T-helper 2 cell treated with Interferon-gamma antibody and Interleukin-4, amounts not matched to agents 100 ng/mL and 5 ng/mL, for 36 hours (primary cell): ENCODE data around the gene DCAKD. TPM values are rescaled to one million over a fixed set of nuclear protein-coding genes. Genes with fewer than 3 reads are reported as not detected.

Experiments
- intact Hi-C: fragments of 100-400 bp; cut with micrococcal nuclease; formaldehyde crosslinking; loops from one replicate; pipeline ENCODE4 v1.15.1; 2023
- total RNA-seq: library from RNA; stranded (reverse); gene quantifications from 2 replicates; pipeline ENCODE4 v1.2.3, GENCODE V29; 2022

Gene DCAKD
- total RNA-seq, 1 donor from 2014 or later: 28.6 TPM

GRCh38 chr17:45005700-45006099 is 45.7 kb downstream of the DCAKD start:
- intact Hi-C loops: no loop called here

GRCh38 chr17:45004388-45004787 is 47.0 kb downstream of the DCAKD start:
- intact Hi-C loops: no loop called here

- intact Hi-C loops: no loop called here
Observed at GRCh38 chr17:45003877-45004276, 47.6 kb downstream of the DCAKD start.

- intact Hi-C loops: no loop called here
Observed at GRCh38 chr17:45001310-45001709, 50.1 kb downstream of the DCAKD start.

GRCh38 chr17:44999433-44999832 is 52.0 kb downstream of the DCAKD start:
- intact Hi-C loops: no loop called here

- intact Hi-C loops: no loop called here
Observed at GRCh38 chr17:44998646-44999045, 52.8 kb downstream of the DCAKD start.

- intact Hi-C loops: no loop called here
Observed at GRCh38 chr17:44997733-44998520, 53.5 kb downstream of the DCAKD start.

GRCh38 chr17:44996304-44996703 is 55.1 kb downstream of the DCAKD start:
- intact Hi-C loops: no loop called here

- intact Hi-C loops: no loop called here
Observed at GRCh38 chr17:44995436-44996001, 55.9 kb downstream of the DCAKD start.

GRCh38 chr17:44992242-44992939 is 59.0 kb downstream of the DCAKD start:
- intact Hi-C loops: no loop called here

- intact Hi-C loops: no loop called here
Observed at GRCh38 chr17:44990994-44991393, 60.4 kb downstream of the DCAKD start.

- intact Hi-C loops: no loop called here
Observed at GRCh38 chr17:44989552-44990138, 61.8 kb downstream of the DCAKD start.

- intact Hi-C loops: no loop called here
Observed at GRCh38 chr17:44988044-44988942, 63.1 kb downstream of the DCAKD start.

- intact Hi-C loops: no loop called here
Observed at GRCh38 chr17:44983563-44983962, 67.9 kb downstream of the DCAKD start.

GRCh38 chr17:44982113-44982702 is 69.2 kb downstream of the DCAKD start:
- intact Hi-C loops: no loop called here

GRCh38 chr17:44981221-44981968 is 70.0 kb downstream of the DCAKD start:
- intact Hi-C loops: no loop called here

GRCh38 chr17:44979426-44979995 is 71.9 kb downstream of the DCAKD start:
- intact Hi-C loops: no loop called here

GRCh38 chr17:44978807-44979206 is 72.6 kb downstream of the DCAKD start:
- intact Hi-C loops: no loop called here

- intact Hi-C loops: no loop called here
Observed at GRCh38 chr17:44977814-44978550, 73.5 kb downstream of the DCAKD start.
